Ascending aorta (tissue), 2 donors: ENCODE results near the gene CEP135. TPM values are rescaled to one million over a fixed set of nuclear protein-coding genes. Genes with fewer than 3 reads are reported as not detected.

Experiments used
- DNase-seq, 2 donors: peaks; one replicate each; pipeline ENCODE4 v3.0.0-alpha.2; 2019; ENCODE audit warnings: low spot score in 2 of 2
- H3K27ac ChIP-seq, 2 donors: fragments of 200-600 bp; sonication (generic); one replicate each; pipeline ENCODE4 v1.5.1; 2016 to 2017; ENCODE audit warnings: mild to moderate bottlenecking in 1 of 2
- H3K27me3 ChIP-seq: fragments of 200-600 bp; sonication (generic); one replicate; pipeline ENCODE4 v1.5.1; 2017
- H3K36me3 ChIP-seq, 2 donors: fragments of 200-600 bp; sonication (generic); one replicate each; pipeline ENCODE4 v1.5.1; 2016
- H3K4me1 ChIP-seq, 2 donors: fragments of 200-600 bp; sonication (generic); one replicate each; pipeline ENCODE4 v1.5.1; 2016 to 2017; ENCODE audit warnings: mild to moderate bottlenecking in 1 of 2
- H3K4me3 ChIP-seq, 2 donors: fragments of 200-600 bp; sonication (generic); one replicate each; pipeline ENCODE4 v1.5.1; 2016 to 2017; ENCODE audit warnings: mild to moderate bottlenecking in 1 of 2
- H3K9me3 ChIP-seq, 2 donors: fragments of 200-600 bp; sonication (generic); one replicate each; pipeline ENCODE4 v1.5.1; 2016
- CTCF ChIP-seq, 3 experiments: fragments of 200-600 bp in 2 of 3; fragments of 450-650 bp in 1 of 3; sonication (generic) in 2 of 3; IDR thresholded peaks; one replicate each; pipeline ENCODE4 v1.5.1; 2016 to 2019; ENCODE audit warnings: antibody characterized with exemption in 3 of 3, mild to moderate bottlenecking in 1 of 3, moderate library complexity in 1 of 3
- intact Hi-C: fragments of 100-400 bp; cut with DNase I; formaldehyde crosslinking; loops from one replicate; pipeline ENCODE4 v1.15.1; 2023
- total RNA-seq: library from RNA; depleted of rRNA; stranded (reverse); fragments of >200 nt; gene quantifications from one replicate; pipeline ENCODE4 v1.1.0, GENCODE V29; 2016

The CEP135 gene
- total RNA-seq, 1 donor from 2014 or later, result 0.53 TPM

GRCh38 chr4:55977811-55978210 lies 29.1 kb downstream of the CEP135 start:
- intact Hi-C loops, result no loop called here
- no peaks in the 10 kb centered on the region for H3K27me3 ChIP-seq

GRCh38 chr4:55979562-55979961 lies 30.8 kb downstream of the CEP135 start:
- Histone ChIP-seq H3K27me3 (no peaks in the 10 kb centered on the region), H3K4me1 (no peaks in the 10 kb centered on the region), H3K4me3 (no peak overlapping the region), H3K27ac (no peak overlapping the region), H3K36me3 (peaks cover 0 to 4% of the 10 kb centered on the region in 2 donors), H3K9me3 (no peaks in the 10 kb centered on the region)
- no peak for TF ChIP-seq CTCF (IDR thresholded peaks at IDR 0.05)
- no peak for DNase-seq
- intact Hi-C loops, result no loop called here

More at GRCh38 chr4:55977811-55978210, 29.1 kb downstream of the CEP135 start:
- Histone ChIP-seq H3K4me1 (no peaks in the 10 kb centered on the region), H3K4me3 (no peak overlapping the region), H3K36me3 (peaks cover 0 to 4% of the 10 kb centered on the region in 2 donors), H3K9me3 (no peaks in the 10 kb centered on the region), H3K27ac (no peak overlapping the region)
- TF ChIP-seq CTCF (IDR thresholded peaks at IDR 0.05), result no peak
- no peak for DNase-seq

GRCh38 chr4:55980725-55981124 lies 32.0 kb downstream of the CEP135 start:
- intact Hi-C loops, result no loop called here
- Histone ChIP-seq H3K27ac (no peak overlapping the region), H3K9me3 (no peaks in the 10 kb centered on the region), H3K36me3 (peaks cover 0 to 5% of the 10 kb centered on the region in 2 donors), H3K27me3 (no peaks in the 10 kb centered on the region), H3K4me3 (no peak overlapping the region), H3K4me1 (no peaks in the 10 kb centered on the region)
- DNase-seq, result no peak
- TF ChIP-seq CTCF (IDR thresholded peaks at IDR 0.05), result no peak

- H3K27me3 ChIP-seq, result no peaks in the 10 kb centered on the region
- no peak for TF ChIP-seq CTCF (IDR thresholded peaks at IDR 0.05)
- H3K9me3 ChIP-seq, result no peaks in the 10 kb centered on the region
- no peak for DNase-seq
- intact Hi-C loops, result no loop called here
- H3K4me3 ChIP-seq, result no peak overlapping the region
- H3K4me1 ChIP-seq, result no peaks in the 10 kb centered on the region
- peaks cover 0 to 16% of the 10 kb centered on the region in 2 donors for H3K36me3 ChIP-seq
- no peak overlapping the region for H3K27ac ChIP-seq
Observed at GRCh38 chr4:55982976-55983375, 34.2 kb downstream of the CEP135 start.

- TF ChIP-seq CTCF (IDR thresholded peaks at IDR 0.05), result no peak
- Histone ChIP-seq H3K4me3 (no peak overlapping the region), H3K4me1 (no peaks in the 10 kb centered on the region), H3K9me3 (no peaks in the 10 kb centered on the region), H3K27ac (no peak overlapping the region), H3K36me3 (peaks cover 0 to 16% of the 10 kb centered on the region in 2 donors), H3K27me3 (no peaks in the 10 kb centered on the region)
- no peak for DNase-seq
- intact Hi-C loops, result no loop called here
Observed at GRCh38 chr4:55989766-55990165, 41.0 kb downstream of the CEP135 start.
